ENCODE data around the gene PTPRD.

PTPRD gene

DNA sequence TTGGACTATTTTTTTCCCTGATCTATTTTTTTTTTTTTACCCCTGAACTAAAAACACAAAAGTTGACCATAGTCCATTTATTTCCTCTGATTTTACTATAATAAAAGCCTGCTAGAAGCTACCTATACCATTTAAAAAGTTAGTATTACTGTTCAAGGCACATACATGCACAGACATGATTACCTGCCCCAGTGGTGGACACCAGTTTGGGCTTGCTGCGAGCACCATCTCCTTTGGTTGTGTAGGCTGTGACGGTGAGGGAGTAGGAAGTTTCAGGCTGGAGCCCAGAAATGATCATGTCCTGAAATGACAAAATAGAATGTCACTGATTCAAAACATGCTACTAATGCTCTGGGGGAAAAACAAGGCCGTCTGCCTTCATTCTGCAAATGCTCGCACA, 2120.1 kb downstream of the PTPRD start:
- ChIA-PET CTCF (no interaction called here), POLR2A (no interaction called here)

DNA sequence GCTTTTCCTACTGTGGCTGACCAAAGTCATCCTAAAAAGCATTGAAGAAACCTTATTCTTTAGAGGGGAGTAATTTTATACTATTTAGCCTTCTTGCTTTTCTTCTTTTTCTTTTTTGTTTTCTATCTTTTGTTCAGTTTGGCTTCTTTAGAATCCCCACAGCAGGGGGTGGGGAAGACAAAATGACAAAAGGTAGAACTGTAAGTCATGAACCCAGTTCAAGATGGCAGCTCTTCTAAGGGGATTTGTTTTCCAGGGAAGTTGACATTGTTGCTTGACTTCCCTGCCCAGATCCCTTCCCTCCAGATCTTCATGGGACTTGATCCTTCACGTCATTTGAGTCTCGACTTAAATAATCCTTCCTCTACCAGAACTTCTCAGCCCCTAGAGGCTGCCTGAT, 2120.8 kb downstream of the PTPRD start:
- no peak for DNase-seq (ENCODE audit: low read depth, low spot score)
- CTCF ChIA-PET = no interaction called here
- TF ChIP-seq, protein P1, sequence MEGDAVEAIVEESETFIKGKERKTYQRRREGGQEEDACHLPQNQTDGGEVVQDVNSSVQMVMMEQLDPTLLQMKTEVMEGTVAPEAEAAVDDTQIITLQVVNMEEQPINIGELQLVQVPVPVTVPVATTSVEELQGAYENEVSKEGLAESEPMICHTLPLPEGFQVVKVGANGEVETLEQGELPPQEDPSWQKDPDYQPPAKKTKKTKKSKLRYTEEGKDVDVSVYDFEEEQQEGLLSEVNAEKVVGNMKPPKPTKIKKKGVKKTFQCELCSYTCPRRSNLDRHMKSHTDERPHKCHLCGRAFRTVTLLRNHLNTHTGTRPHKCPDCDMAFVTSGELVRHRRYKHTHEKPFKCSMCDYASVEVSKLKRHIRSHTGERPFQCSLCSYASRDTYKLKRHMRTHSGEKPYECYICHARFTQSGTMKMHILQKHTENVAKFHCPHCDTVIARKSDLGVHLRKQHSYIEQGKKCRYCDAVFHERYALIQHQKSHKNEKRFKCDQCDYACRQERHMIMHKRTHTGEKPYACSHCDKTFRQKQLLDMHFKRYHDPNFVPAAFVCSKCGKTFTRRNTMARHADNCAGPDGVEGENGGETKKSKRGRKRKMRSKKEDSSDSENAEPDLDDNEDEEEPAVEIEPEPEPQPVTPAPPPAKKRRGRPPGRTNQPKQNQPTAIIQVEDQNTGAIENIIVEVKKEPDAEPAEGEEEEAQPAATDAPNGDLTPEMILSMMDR (IDR thresholded peaks at IDR 0.05; ENCODE audit: insufficient read depth, low read length, missing control alignments) = no peak
- POLR2A ChIA-PET = no interaction called here
- H3K4me3 ChIP-seq (ENCODE audit: low read depth, low read length) = no peak overlapping the region

More for the DNA sequence above, 2120.1 kb downstream of the PTPRD start:
- H3K4me3 ChIP-seq (ENCODE audit: low read depth, low read length) = no peak overlapping the region
- DNase-seq (ENCODE audit: low read depth, low spot score) = no peak
- TF ChIP-seq, protein P1 (IDR thresholded peaks at IDR 0.05; ENCODE audit: insufficient read depth, low read length, missing control alignments) = no peak

DNA sequence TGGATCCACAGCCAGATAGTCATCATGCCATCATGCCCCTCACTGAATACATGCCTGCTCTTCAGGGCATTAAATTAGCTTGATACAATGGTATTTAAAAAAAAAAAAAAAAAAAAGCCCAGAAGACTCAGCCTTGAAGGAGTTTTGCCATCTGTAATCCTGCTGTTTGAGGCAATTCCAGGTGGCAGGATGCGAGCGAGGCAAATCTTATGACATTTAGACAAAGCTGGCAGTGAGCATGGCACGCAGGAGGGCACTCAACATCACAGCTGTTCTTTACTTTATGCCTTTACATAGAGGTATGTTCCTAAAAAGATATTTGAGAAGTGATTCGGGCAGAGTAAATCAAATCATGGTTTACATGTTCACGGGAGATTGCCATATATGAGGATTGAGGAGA, 2121.2 kb downstream of the PTPRD start:
- TF ChIP-seq, protein P1 (IDR thresholded peaks at IDR 0.05; ENCODE audit: insufficient read depth, low read length, missing control alignments) = no peak
- ChIA-PET POLR2A (no interaction called here), CTCF (no interaction called here)
- H3K4me3 ChIP-seq (ENCODE audit: low read depth, low read length) = no peak overlapping the region
- no peak for DNase-seq (ENCODE audit: low read depth, low spot score)

DNA sequence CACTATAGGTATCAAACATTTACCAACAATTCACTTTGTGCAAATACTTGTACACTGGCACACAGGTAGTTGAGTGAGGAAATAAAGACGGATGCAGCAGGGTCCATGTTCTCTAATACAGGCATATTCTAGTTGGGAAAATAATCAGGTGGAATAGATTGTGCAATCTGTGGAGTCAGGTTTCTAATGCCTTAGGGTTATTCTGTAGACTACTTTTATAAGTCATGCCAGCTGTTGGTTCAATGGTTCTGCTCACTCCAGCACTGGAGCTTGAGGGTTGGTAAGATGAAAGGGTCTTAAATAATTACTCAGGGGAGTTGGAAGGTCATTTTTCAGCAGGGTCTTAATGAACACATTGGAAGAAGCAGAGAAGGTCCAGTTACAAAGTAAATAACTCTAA, 2123.0 kb downstream of the PTPRD start:
- ChIA-PET CTCF (no interaction called here), POLR2A (no interaction called here)
- H3K4me3 ChIP-seq (ENCODE audit: low read depth, low read length) = no peak overlapping the region
- TF ChIP-seq, protein P1 (IDR thresholded peaks at IDR 0.05; ENCODE audit: insufficient read depth, low read length, missing control alignments) = no peak
- no peak for DNase-seq (ENCODE audit: low read depth, low spot score)

DNA sequence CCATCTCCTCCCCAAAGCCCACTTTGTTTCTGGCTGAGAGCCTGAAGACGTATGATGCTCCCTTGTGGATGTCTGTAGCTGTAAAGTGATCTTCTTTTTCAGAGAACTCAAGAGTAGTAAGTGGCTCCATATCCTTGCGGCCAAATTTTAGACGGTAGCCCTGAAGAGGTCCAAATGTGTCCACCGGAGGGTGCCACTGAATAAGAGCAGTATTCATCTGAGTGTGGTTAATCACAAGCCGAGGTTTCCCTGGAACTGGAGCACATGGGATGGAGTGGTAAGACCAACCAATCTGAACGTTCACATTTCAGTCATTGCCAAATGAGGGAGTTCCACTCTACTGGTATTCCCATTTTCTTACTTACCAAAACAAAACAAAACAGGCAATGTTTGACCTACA, 2126.7 kb downstream of the PTPRD start:
- ChIA-PET CTCF (no interaction called here), POLR2A (no interaction called here)
- H3K4me3 ChIP-seq (ENCODE audit: low read depth, low read length) = no peak overlapping the region
- TF ChIP-seq, protein P1 (IDR thresholded peaks at IDR 0.05; ENCODE audit: insufficient read depth, low read length, missing control alignments) = no peak
- DNase-seq (ENCODE audit: low read depth, low spot score) = no peak

DNA sequence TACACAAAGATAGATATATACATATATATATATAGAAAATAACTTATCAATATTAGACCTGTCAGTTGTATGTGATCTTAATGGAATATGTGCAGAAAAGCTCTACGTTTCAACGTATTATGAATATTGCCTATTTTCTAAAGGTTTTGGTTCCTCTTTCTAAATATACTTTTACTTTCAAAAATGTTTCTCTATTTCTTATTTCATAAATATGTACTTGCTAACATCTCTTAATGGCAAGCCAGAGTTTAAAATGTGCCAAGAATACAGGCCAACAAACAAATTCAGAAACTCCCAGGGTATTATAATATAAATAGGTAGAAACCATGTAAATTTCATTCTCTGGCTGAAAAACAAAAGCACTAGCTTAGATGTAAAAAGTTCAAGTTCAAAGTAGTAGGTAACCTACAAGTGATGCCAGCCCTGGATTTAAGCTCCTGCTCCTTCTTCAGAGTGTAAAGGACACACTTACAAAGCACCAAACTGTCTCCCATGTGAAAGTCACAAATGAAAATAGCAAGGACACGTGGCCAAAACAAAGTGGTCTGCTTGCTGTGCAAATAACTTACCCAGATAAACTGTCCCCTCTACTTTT, 2128.1 kb downstream of the PTPRD start:
- CTCF ChIA-PET = no interaction called here
- no peak overlapping the region for H3K4me3 ChIP-seq (ENCODE audit: low read depth, low read length)
- POLR2A ChIA-PET = no interaction called here
- TF ChIP-seq, protein P1 (IDR thresholded peaks at IDR 0.05; ENCODE audit: insufficient read depth, low read length, missing control alignments) = no peak
- no peak for DNase-seq (ENCODE audit: low read depth, low spot score)

Data from AG04449 (cell line).